HG03095 (cell line): ENCODE data around the gene TNK2.

Experiments used
- ATAC-seq: cut with Tn5 transposase; IDR thresholded peaks from one replicate; pipeline ENCODE4 v1.9.1; 2021; ENCODE audit warnings: moderate library complexity; ENCODE audit not compliant: unreplicated experiment

Gene TNK2

DNA sequence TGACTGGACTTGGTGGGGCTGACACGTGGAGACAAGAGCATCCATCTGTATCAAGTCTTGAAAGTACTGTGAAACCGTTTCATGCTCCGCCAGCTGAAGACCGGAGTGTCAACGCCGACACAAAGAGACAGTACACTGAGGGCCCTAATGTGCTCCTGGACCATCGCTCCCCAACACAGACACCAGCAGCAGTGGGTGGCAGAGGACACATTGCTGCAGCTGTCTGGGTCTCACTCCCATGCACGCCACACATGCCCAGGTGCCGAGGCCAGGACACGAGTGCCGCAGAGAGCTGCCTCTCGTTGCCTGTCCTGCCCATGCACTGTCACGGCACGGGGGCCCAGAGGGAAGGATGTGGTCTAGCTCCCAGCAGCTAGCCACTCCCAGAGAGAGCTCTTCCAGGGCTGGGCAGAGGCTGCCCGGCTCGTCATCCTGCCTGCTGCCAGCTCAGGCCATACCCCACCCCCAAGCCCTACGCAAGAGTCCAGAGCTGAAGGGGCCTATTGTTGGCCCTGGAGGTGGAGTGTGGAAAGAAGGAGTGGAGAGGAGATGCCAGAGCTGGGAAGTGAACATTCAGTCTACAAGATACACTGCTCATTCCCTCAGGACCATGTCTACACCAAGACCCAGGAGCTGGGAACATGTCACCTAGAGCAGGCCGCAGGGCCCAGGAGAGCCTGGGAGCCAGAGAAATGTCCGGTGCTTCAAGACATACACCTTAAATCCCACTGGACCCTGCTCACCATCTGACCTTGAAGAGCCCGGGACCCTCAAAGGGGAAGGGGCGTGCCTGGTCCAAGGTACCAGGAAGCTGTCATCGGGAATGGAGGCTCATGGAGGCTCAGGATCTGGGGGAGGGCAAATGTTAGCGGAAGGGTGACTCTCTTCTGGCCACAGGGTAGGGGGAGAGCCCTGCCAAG, 7.7 kb downstream of the TNK2 start:
- peak; percentile 45 for ATAC-seq

DNA sequence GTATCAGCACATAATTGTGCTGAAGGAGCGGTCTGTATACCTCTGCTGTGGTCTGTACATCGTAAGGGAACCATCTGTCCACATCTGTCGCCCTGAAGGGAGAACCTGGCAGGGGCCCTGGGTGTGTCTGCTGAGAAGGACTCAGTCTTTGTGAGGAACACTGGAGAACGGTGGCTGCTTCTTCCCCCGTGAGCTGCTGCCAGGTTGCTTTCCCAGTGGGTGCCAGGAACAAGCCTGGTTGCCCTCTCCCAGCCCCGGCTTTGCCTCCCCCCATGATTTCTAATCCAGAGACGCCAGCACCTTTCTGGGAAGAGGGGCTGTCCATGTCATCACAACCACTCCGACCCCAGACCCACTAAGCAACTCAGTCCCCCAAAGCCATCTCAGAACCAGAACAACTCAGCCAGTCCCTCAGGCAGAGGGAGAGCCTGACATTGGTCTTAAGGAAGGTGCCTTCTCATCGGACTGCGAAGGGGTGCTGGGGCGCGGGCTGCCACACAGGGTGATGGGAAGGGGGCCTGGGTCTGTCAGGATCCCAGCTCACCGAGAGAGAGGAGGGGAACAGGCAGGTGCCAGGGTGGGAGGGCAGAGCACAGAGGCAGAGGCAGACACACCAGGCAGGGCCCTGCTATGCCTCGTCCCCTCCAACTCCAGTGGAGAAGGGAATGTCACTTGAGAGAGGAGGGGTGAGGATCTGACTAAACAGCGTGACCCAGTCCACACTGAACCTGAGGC, 8.5 kb downstream of the TNK2 start:
- ATAC-seq: no peak

GRCh38 chr3:195897853-195898415, 10.4 kb downstream of the TNK2 start:
- no peak for ATAC-seq

- ATAC-seq: no peak
These were observed 11.1 kb downstream of the TNK2 start for GRCh38 chr3:195897081-195897852.

GRCh38 chr3:195896361-195897080, 11.8 kb downstream of the TNK2 start:
- no peak for ATAC-seq

DNA sequence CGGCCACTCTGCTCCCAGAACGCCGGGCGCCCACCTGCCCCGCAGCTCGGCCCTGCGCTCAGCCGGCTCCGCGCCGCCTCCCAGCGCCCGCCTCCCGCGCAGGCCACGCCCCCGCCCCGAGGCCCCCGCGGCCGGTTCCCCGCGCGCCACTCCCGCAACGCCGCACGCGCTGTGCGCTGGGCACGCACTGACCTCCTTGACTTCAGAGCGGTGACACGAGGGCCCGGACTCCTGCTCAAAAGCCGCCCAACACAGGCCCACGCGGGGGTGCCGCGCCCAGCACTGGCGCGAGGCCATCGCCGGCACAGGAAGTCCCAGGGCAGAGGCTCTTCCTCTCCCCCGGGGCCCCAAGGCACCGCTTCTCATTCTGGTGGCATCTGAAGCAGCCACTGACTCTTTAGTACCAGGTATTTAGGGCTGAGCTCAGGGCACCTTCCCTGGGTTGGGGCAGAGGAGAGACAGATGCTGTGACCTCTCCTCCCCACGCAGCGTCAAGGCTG, 12.4 kb downstream of the TNK2 start:
- peak; percentile 39 for ATAC-seq

GRCh38 chr3:195895078-195895860, 13.1 kb downstream of the TNK2 start:
- peak; percentile 27 for ATAC-seq

GRCh38 chr3:195893916-195894465, 14.4 kb downstream of the TNK2 start:
- no peak for ATAC-seq

DNA sequence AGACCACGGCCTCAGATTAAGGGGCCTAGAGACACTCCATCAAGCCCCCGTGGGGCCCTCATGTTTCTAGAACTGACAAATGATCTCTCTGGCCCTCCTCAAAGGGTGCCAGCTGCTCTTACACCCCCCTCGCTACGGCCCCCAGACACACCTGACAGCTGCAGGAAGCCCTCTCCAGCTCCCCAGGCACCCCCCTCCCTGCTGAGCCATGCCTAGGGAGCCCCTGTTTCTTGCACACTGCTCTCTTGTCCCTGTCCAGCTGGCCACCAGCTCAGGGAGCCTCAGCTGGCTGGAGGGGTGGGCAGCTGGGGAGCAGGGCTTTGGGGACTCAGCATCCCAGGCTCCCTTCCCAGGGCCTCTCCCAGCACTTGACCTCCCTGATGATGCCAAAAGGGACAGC, 14.8 kb downstream of the TNK2 start:
- ATAC-seq: no peak

GRCh38 chr3:195893044-195893395, 15.3 kb downstream of the TNK2 start:
- no peak for ATAC-seq

DNA sequence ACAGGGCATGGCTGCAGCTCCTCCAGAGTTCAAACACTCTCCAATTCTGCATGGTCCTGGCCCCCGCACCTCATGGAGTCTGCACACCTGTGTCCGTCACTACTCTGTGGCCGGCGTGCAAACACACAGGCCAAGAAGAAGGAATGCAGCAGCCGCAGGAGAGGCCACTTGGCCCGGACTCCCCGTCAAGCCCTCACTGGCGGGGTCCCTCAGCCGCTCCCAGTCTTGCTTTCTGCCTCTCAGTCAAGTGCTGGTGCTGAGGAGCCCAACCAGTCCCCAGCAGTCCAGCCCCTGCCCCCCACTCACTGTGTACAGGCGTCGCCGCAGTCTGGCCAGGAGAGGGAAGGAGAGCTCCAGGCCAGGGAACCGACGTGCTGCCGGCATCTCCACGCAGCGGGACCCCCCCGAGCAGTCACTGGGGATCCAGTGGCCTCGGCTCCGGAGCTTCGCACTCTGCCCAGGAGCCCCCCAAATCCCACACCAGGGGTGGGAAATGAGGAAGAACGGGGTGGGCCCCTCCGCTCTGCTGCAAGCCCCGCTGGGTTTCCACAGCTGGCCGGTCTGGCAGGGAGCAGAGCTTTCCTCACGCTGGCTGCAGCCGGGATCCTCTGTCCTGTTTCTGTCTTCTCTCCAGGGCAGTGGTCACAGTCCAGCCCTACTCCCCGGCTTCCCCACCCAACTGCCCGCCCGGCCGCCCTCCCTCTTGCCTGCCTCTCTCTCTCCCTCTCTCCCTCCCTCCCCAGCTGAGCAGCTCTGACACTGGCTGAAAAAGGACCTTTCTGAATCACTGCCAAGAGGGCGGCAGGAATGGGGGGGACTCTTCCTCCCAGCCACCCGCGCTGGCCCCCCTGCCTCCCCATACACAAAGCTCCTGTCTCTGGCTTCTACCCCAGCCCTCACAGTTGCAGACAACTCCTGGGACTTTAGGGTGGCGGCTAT, 16.0 kb downstream of the TNK2 start:
- ATAC-seq: no peak

- ATAC-seq: no peak
These were observed 16.8 kb downstream of the TNK2 start for GRCh38 chr3:195891431-195892104.

DNA sequence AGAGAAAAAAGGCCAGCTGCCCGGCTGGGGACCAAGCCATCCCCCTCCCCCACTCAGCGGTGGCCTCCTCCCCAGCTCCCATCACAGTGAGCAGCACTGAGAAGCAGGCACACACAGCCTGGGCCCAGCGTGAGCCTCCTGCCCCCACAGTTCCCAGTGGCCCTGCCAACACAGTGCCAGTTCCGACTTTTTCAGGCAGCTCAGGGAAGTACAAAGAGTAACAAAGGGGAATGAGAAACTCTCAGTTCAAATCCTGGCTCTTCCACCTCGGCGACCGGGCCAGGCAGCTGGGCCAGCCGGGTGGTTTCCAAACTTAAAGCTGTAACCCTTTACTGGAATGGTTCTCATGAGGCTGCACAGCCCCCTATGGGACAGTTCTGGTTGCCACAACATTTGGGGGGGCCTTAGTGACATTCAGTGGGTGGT, 18.5 kb downstream of the TNK2 start:
- no peak for ATAC-seq

- no peak for ATAC-seq
These were observed 19.1 kb downstream of the TNK2 start for GRCh38 chr3:195888981-195889869.

DNA sequence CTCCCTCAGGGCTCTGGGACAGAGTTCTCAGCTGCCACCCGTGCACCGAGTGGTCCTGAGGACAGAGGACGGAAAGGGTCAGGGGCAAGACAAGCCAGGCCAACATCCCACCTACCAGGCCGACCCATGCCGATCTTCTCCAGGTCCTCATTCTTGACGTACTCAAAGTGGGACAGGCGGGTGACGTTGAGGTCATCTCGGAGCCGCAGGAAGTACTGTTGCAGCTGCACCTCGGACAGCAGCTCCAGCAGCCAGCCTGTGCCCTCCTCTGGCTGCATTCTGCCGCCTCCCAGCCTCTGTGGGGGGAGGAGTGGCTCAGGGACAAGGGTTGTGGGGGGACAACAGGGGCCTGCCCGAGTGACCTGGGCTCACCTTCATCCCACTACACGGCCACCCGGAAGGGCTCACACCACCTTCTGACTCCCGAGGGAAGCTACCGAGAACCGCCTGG, 20.0 kb downstream of the TNK2 start:
- no peak for ATAC-seq

- no peak for ATAC-seq
These were observed 20.7 kb downstream of the TNK2 start for GRCh38 chr3:195887670-195888069.
